GM12878 (cell line): ENCODE data around the gene NEK10. TPM values are rescaled to one million over a fixed set of nuclear protein-coding genes. Genes with fewer than 3 reads are reported as not detected.

Experiments used
- CUX1 ChIP-seq: IDR thresholded peaks from 2 replicates; pipeline ENCODE4 v1.6.1; 2012; ENCODE audit warnings: improper control_type of control experiment, low read depth, low read length; ENCODE audit not compliant: insufficient replicate concordance
- E2F4 ChIP-seq: IDR thresholded peaks from 2 replicates; pipeline ENCODE4 v1.6.1; 2012; ENCODE audit warnings: low read depth, low read length, improper control_type of control experiment
- FOXM1 ChIP-seq: IDR thresholded peaks from 2 replicates; pipeline ENCODE4 v1.6.1; 2012; ENCODE audit warnings: low read depth, mild to moderate bottlenecking, inconsistent platforms, low read length, moderate library complexity
- IKZF1 ChIP-seq: fragments of 450-650 bp; conservative IDR thresholded peaks from 2 replicates; pipeline ENCODE4 v1.6.1; 2017; ENCODE audit warnings: antibody characterized with exemption, mild to moderate bottlenecking
- MEF2B ChIP-seq: fragments of 450-650 bp; IDR thresholded peaks from 2 replicates; pipeline ENCODE4 v1.6.1; 2018; ENCODE audit warnings: mild to moderate bottlenecking, moderate library complexity; ENCODE audit not compliant: partially characterized antibody, poor library complexity, severe bottlenecking
- NRF1 ChIP-seq: conservative IDR thresholded peaks from 2 replicates; pipeline ENCODE4 v1.6.1; 2011; ENCODE audit warnings: mild to moderate bottlenecking, low read depth, low read length, improper control_type of control experiment
- SIX5 ChIP-seq: IDR thresholded peaks from 2 replicates; pipeline ENCODE4 v1.6.1; 2011; ENCODE audit warnings: mild to moderate bottlenecking, low read depth, low read length, moderate library complexity; ENCODE audit not compliant: severe bottlenecking
- TARDBP ChIP-seq: IDR thresholded peaks from 2 replicates; pipeline ENCODE4 v1.6.1; 2016; ENCODE audit warnings: borderline replicate concordance
- USF2 ChIP-seq: IDR thresholded peaks from 2 replicates; pipeline ENCODE4 v1.6.1; 2011; ENCODE audit warnings: low read depth, low read length, improper control_type of control experiment, borderline replicate concordance
- WRNIP1 ChIP-seq: IDR thresholded peaks from 2 replicates; pipeline ENCODE4 v1.6.1; 2011; ENCODE audit warnings: low read depth, low read length, improper control_type of control experiment, borderline replicate concordance
- ZNF217 ChIP-seq: fragments of 450-650 bp; IDR thresholded peaks from 2 replicates; pipeline ENCODE4 v1.6.1; 2017; ENCODE audit warnings: antibody characterized with exemption, mild to moderate bottlenecking
- polyA plus RNA-seq, 11 experiments: library from polyadenylated mRNA; depleted of rRNA in 4 of 11; unstranded in 6 of 11; stranded (reverse) in 5 of 11; fragments of >200 nt; fragmentation: Nextera tagmentation in 4 of 11; fragmentation: Illumina TruSeq in 1 of 11; extraction: Ambion mirVana in 4 of 11; extraction: Trizol in 1 of 11; gene quantifications; 1 replicate in 1 of 11; 2 replicates in 10 of 11; pipeline versions ENCODE4 v1.2.1 to v1.2.3, GENCODE V29; 2011 to 2016; ENCODE audit warnings: inconsistent platforms in 2 of 11, missing spikeins in 2 of 11, low read depth in 1 of 11
- total RNA-seq, 4 experiments: library from RNA; depleted of rRNA in 3 of 4; stranded (reverse); fragments of >200 nt in 3 of 4; fragmentation: Illumina TruSeq in 1 of 4; extraction: Trizol in 1 of 4; gene quantifications; 2 replicates each; pipeline versions ENCODE4 v1.2.1 to v1.2.3, GENCODE V29; 2013 to 2021

The NEK10 gene
- total and polyA plus RNA-seq, 10 of the 15 experiments (the other 5 are each of a cell fraction or from before 2014, with no cell fraction given), result 0.06 to 0.40 (median 0.16) TPM; not detected in 2

GRCh38 chr3:27281671-27282150, 87.5 kb downstream of the NEK10 start (continued):
- no peak for TF ChIP-seq CUX1
- TF ChIP-seq SIX5, result no peak
- TF ChIP-seq MEF2B, result no peak
- TF ChIP-seq USF2, result no peak
- TF ChIP-seq E2F4, result no peak
- TF ChIP-seq TARDBP, result no peak
- TF ChIP-seq ZNF217, result no peak
- no peak for TF ChIP-seq NRF1
- no peak for TF ChIP-seq IKZF1
- no peak for TF ChIP-seq WRNIP1
- TF ChIP-seq FOXM1, result no peak
